Measurements from ENCODE around the gene NPC2.

Gene NPC2

GRCh38 chr14:74463697-74464096 lies 29.4 kb downstream of the NPC2 start:
- Histone ChIP-seq H3K4ac (ENCODE audit: low read depth in 1 of 2, low read length in 2 of 2) (no peak overlapping the region), H4K91ac (ENCODE audit: low read length) (no peak overlapping the region), H3K4me3 (ENCODE audit: insufficient read depth in 1 of 2, low read depth in 1 of 2, low read length in 2 of 2) (no peak overlapping the region), H3K27me3 (ENCODE audit: control insufficient read depth in 1 of 2, insufficient read depth in 1 of 2, low read length in 2 of 2) (peaks cover 26 to 32% of the 10 kb centered on the region in 2 experiments), H3K27ac (ENCODE audit: low read length, poor library complexity, severe bottlenecking) (no peak overlapping the region), H2BK12ac (ENCODE audit: low read length in 2 of 2) (no peak overlapping the region), H3K4me2 (ENCODE audit: low read length, poor library complexity, severe bottlenecking) (no peak overlapping the region), H3K9ac (ENCODE audit: low read length) (no peak overlapping the region), H4K8ac (ENCODE audit: low read length) (no peak overlapping the region), H2AFZ (ENCODE audit: low read depth, low read length) (no peak overlapping the region), H2AK5ac (ENCODE audit: low read length, severe bottlenecking) (no peak overlapping the region), H3K9me3 (ENCODE audit: control insufficient read depth, low read length) (no peaks in the 10 kb centered on the region), H3K4me1 (ENCODE audit: control insufficient read depth, insufficient read depth, low read depth, low read length) (no peaks in the 10 kb centered on the region), H2BK5ac (ENCODE audit: low read depth, low read length, poor library complexity, severe bottlenecking) (no peak overlapping the region), H2BK15ac (ENCODE audit: low read depth, poor library complexity, severe bottlenecking) (no peak overlapping the region), H3K79me1 (replicated peaks; ENCODE audit: low read length, poor library complexity, severe bottlenecking) (no peaks in the 10 kb centered on the region), H3K23ac (ENCODE audit: low read length in 2 of 2) (no peak overlapping the region), H2BK120ac (ENCODE audit: low read depth, low read length) (no peak overlapping the region), H3K14ac (ENCODE audit: low read length in 2 of 2) (no peak overlapping the region), H3K36me3 (ENCODE audit: control insufficient read depth in 1 of 2, insufficient read depth in 2 of 2, low read depth in 1 of 2, low read length in 2 of 2) (no peaks in the 10 kb centered on the region), H3K18ac (ENCODE audit: low read depth in 1 of 2, low read length in 2 of 2) (no peak overlapping the region)
- WGBS: 87% methylated on average over 5 of the region's 5 CpGs
- DNase-seq: no peak

- Histone ChIP-seq H3K27me3 (ENCODE audit: control insufficient read depth in 1 of 2, insufficient read depth in 1 of 2, low read length in 2 of 2) (peaks cover 26 to 36% of the 10 kb centered on the region in 2 experiments), H2AK5ac (ENCODE audit: low read length, severe bottlenecking) (no peak overlapping the region), H3K18ac (ENCODE audit: low read depth in 1 of 2, low read length in 2 of 2) (no peak overlapping the region), H3K36me3 (ENCODE audit: control insufficient read depth in 1 of 2, insufficient read depth in 2 of 2, low read depth in 1 of 2, low read length in 2 of 2) (no peaks in the 10 kb centered on the region), H2AFZ (ENCODE audit: low read depth, low read length) (no peak overlapping the region), H2BK120ac (ENCODE audit: low read depth, low read length) (no peak overlapping the region), H3K4me2 (ENCODE audit: low read length, poor library complexity, severe bottlenecking) (no peak overlapping the region), H2BK5ac (ENCODE audit: low read depth, low read length, poor library complexity, severe bottlenecking) (no peak overlapping the region), H3K4ac (ENCODE audit: low read depth in 1 of 2, low read length in 2 of 2) (no peak overlapping the region), H3K23ac (ENCODE audit: low read length in 2 of 2) (no peak overlapping the region), H3K9me3 (ENCODE audit: control insufficient read depth, low read length) (no peaks in the 10 kb centered on the region), H3K14ac (ENCODE audit: low read length in 2 of 2) (no peak overlapping the region), H3K27ac (ENCODE audit: low read length, poor library complexity, severe bottlenecking) (no peak overlapping the region), H2BK15ac (ENCODE audit: low read depth, poor library complexity, severe bottlenecking) (no peak overlapping the region), H3K79me1 (replicated peaks; ENCODE audit: low read length, poor library complexity, severe bottlenecking) (no peaks in the 10 kb centered on the region), H4K91ac (ENCODE audit: low read length) (no peak overlapping the region), H3K4me1 (ENCODE audit: control insufficient read depth, insufficient read depth, low read depth, low read length) (no peaks in the 10 kb centered on the region), H4K8ac (ENCODE audit: low read length) (no peak overlapping the region), H3K9ac (ENCODE audit: low read length) (no peak overlapping the region), H3K4me3 (ENCODE audit: insufficient read depth in 1 of 2, low read depth in 1 of 2, low read length in 2 of 2) (no peak overlapping the region), H2BK12ac (ENCODE audit: low read length in 2 of 2) (no peak overlapping the region)
- DNase-seq: no peak
- WGBS: 92% methylated on average over 3 of the region's 3 CpGs
These were observed 30.1 kb downstream of the NPC2 start for GRCh38 chr14:74462993-74463392.

GRCh38 chr14:74459976-74460375 lies 33.1 kb downstream of the NPC2 start:
- H3K36me3 ChIP-seq (ENCODE audit: control insufficient read depth in 1 of 2, insufficient read depth in 2 of 2, low read depth in 1 of 2, low read length in 2 of 2): no peaks in the 10 kb centered on the region
- no peak overlapping the region for H3K4me3 ChIP-seq (ENCODE audit: insufficient read depth in 1 of 2, low read depth in 1 of 2, low read length in 2 of 2)
- no peak overlapping the region for H3K18ac ChIP-seq (ENCODE audit: low read depth in 1 of 2, low read length in 2 of 2)
- H3K23ac ChIP-seq (ENCODE audit: low read length in 2 of 2): no peak overlapping the region
- no peak overlapping the region for H2BK15ac ChIP-seq (ENCODE audit: low read depth, poor library complexity, severe bottlenecking)
- no peak overlapping the region for H2BK5ac ChIP-seq (ENCODE audit: low read depth, low read length, poor library complexity, severe bottlenecking)
- no peak overlapping the region for H3K4me2 ChIP-seq (ENCODE audit: low read length, poor library complexity, severe bottlenecking)
- H2AK5ac ChIP-seq (ENCODE audit: low read length, severe bottlenecking): no peak overlapping the region
- no peak overlapping the region for H4K91ac ChIP-seq (ENCODE audit: low read length)
- no peaks in the 10 kb centered on the region for H3K9me3 ChIP-seq (ENCODE audit: control insufficient read depth, low read length)
- H3K4me1 ChIP-seq (ENCODE audit: control insufficient read depth, insufficient read depth, low read depth, low read length): no peaks in the 10 kb centered on the region
- H3K4ac ChIP-seq (ENCODE audit: low read depth in 1 of 2, low read length in 2 of 2): no peak overlapping the region
- H2BK12ac ChIP-seq (ENCODE audit: low read length in 2 of 2): no peak overlapping the region
- H4K8ac ChIP-seq (ENCODE audit: low read length): no peak overlapping the region
- no peak overlapping the region for H2BK120ac ChIP-seq (ENCODE audit: low read depth, low read length)
- no peaks in the 10 kb centered on the region for H3K79me1 ChIP-seq (replicated peaks; ENCODE audit: low read length, poor library complexity, severe bottlenecking)
- no peak overlapping the region for H3K14ac ChIP-seq (ENCODE audit: low read length in 2 of 2)
- no peak for DNase-seq
- no peak overlapping the region for H3K9ac ChIP-seq (ENCODE audit: low read length)
- no peak overlapping the region for H3K27ac ChIP-seq (ENCODE audit: low read length, poor library complexity, severe bottlenecking)
- WGBS: 92% methylated on average over 6 of the region's 6 CpGs
- peaks cover 40 to 45% of the 10 kb centered on the region in 2 experiments for H3K27me3 ChIP-seq (ENCODE audit: control insufficient read depth in 1 of 2, insufficient read depth in 1 of 2, low read length in 2 of 2)
- H2AFZ ChIP-seq (ENCODE audit: low read depth, low read length): no peak overlapping the region

GRCh38 chr14:74459289-74459946 lies 33.7 kb downstream of the NPC2 start:
- Histone ChIP-seq H2BK15ac (ENCODE audit: low read depth, poor library complexity, severe bottlenecking) (no peak overlapping the region), H2BK120ac (ENCODE audit: low read depth, low read length) (no peak overlapping the region), H4K8ac (ENCODE audit: low read length) (no peak overlapping the region), H2BK12ac (ENCODE audit: low read length in 2 of 2) (no peak overlapping the region), H3K18ac (ENCODE audit: low read depth in 1 of 2, low read length in 2 of 2) (no peak overlapping the region), H3K4me3 (ENCODE audit: insufficient read depth in 1 of 2, low read depth in 1 of 2, low read length in 2 of 2) (no peak overlapping the region), H3K23ac (ENCODE audit: low read length in 2 of 2) (no peak overlapping the region), H2AK5ac (ENCODE audit: low read length, severe bottlenecking) (no peak overlapping the region), H3K36me3 (ENCODE audit: control insufficient read depth in 1 of 2, insufficient read depth in 2 of 2, low read depth in 1 of 2, low read length in 2 of 2) (no peaks in the 10 kb centered on the region), H3K4ac (ENCODE audit: low read depth in 1 of 2, low read length in 2 of 2) (no peak overlapping the region), H3K9me3 (ENCODE audit: control insufficient read depth, low read length) (no peaks in the 10 kb centered on the region), H3K14ac (ENCODE audit: low read length in 2 of 2) (no peak overlapping the region), H3K27ac (ENCODE audit: low read length, poor library complexity, severe bottlenecking) (no peak overlapping the region), H3K79me1 (replicated peaks; ENCODE audit: low read length, poor library complexity, severe bottlenecking) (no peaks in the 10 kb centered on the region), H3K9ac (ENCODE audit: low read length) (no peak overlapping the region), H3K4me2 (ENCODE audit: low read length, poor library complexity, severe bottlenecking) (no peak overlapping the region), H4K91ac (ENCODE audit: low read length) (no peak overlapping the region), H3K4me1 (ENCODE audit: control insufficient read depth, insufficient read depth, low read depth, low read length) (no peaks in the 10 kb centered on the region), H3K27me3 (ENCODE audit: control insufficient read depth in 1 of 2, insufficient read depth in 1 of 2, low read length in 2 of 2) (peaks cover 36 to 43% of the 10 kb centered on the region in 2 experiments), H2AFZ (ENCODE audit: low read depth, low read length) (no peak overlapping the region), H2BK5ac (ENCODE audit: low read depth, low read length, poor library complexity, severe bottlenecking) (no peak overlapping the region)
- peak; percentile 76 for DNase-seq
- WGBS: 58% methylated on average over 10 of the region's 10 CpGs

All from mesenchymal stem cell (in vitro differentiated cells and primary cell).